ENCODE results near the gene MAP1LC3B2.

The MAP1LC3B2 gene

DNA sequence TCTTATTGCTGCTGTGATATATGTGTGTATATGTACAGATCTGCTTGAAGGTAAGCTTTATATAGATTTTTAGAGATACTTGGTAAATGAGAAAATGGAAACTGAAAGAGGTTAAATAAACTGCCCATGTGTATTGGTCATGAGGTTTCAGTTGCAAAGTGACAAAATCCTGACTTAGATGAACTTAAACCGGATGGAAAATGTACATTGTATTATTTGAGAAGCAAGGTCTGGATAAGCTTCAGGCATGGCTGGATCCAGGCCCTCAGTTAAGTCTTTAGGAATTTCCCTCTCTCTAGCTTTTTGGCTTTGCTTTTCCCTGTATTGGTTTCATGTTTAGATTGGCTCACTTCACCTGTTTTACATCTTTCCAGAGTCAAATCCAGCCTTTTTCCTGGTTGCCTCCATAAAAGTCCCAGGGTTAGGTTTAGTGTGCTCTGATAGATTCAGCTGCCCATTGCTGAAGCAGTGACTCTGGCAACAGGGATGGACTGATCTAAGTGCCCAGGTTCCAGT, 21.0 kb upstream of the MAP1LC3B2 start:
- DNase-seq = no peak

DNA sequence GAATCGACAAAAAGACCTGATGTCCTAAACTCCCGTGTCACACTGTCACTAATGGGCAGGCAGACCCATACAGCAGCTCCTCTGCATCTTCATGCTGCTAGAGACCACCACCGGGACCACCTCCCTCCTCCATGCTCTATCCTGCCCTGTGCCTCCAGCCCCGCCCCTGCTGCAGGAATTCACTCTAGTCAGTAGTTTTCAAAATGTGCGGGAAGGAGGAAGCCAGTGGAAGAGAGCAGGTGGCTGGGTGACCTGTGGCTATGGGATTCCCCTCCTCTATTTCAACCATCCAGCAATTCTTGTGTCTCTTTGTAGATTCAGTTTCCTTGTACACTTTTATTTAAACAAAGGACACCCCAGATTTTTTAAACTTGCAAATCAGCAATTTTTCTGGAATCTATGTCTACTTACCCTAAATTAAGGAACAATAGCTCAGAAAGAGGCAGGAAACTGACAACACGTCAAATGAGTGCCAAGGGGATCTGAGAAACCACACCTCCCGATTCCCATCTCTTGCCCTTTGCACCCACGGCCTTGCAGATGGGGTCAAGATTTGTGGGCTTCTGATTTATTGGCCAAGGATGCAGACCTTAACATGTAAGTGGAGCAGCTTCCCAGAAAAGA, 20.4 kb upstream of the MAP1LC3B2 start:
- DNase-seq = no peak

DNA sequence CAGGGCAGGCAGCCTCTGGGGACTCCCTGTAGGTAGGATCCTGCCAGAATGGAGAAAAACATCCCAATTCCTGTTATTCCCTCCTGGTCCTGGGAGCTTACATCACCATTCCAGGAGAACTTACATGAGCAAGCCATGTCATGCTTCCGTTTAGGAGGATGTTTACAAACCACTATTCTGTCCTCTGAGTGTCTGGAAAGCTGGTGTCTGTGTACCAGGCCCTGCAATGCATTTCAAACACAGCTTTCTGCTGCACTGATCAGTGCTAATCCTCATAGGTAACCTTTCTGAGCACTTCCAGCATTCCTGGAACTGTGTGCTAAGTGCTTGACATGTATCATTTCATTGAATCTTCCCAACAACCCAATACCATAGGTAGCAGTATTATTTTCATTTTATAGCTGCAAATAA, 19.8 kb upstream of the MAP1LC3B2 start:
- no peak for DNase-seq

DNA sequence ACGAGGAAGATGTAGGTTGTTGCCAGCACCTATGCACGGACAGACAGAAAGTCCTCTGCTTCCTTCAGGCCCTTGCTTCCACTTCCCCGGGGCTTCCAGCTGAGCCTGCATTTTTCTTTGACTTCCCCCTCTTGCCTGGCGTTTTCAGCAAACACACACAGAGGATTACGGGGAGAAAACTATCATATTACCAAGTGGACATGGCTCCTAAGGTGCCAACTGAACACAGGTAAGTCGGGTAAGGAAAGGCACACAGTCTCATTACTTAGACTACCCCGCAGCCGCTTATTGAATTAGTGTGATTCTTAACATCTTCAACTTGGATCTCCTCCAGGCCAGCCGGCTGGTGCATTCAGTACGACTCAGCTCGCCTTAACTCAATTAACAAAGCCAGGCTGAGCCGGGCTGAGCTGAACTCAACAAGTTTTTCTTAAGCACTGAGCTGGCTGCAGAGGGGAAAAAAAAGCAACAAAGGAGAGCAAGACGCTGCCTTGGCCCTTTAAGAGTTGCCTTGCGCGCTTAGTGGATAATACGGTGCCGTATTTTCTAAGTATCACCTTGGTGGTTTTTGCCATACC, 19.2 kb upstream of the MAP1LC3B2 start:
- no peak for DNase-seq

DNA sequence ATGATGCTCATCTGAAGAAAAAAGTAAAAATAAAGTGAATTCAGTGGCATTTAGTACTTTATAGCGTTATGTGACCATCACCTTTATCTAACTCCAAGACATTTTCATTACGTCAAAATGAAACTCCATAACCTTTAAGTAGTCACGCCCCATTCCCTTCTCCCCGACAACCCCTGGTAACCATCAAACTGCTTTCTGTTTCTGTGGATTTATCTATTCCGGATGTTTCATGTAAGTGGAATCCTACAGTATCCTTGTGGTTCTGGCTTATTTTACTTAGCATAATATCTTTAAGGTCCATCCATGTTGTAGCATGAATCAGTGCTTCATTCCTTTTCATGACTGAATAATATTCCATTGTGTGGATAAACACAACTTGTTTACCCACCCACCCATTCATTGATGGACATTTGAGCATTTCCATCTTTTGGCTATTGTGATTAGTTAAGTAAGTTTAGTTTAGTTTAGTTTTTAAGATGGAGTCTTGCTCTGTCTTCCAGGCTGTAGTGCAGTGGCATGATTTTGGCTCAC, 18.5 kb upstream of the MAP1LC3B2 start:
- DNase-seq = no peak

DNA sequence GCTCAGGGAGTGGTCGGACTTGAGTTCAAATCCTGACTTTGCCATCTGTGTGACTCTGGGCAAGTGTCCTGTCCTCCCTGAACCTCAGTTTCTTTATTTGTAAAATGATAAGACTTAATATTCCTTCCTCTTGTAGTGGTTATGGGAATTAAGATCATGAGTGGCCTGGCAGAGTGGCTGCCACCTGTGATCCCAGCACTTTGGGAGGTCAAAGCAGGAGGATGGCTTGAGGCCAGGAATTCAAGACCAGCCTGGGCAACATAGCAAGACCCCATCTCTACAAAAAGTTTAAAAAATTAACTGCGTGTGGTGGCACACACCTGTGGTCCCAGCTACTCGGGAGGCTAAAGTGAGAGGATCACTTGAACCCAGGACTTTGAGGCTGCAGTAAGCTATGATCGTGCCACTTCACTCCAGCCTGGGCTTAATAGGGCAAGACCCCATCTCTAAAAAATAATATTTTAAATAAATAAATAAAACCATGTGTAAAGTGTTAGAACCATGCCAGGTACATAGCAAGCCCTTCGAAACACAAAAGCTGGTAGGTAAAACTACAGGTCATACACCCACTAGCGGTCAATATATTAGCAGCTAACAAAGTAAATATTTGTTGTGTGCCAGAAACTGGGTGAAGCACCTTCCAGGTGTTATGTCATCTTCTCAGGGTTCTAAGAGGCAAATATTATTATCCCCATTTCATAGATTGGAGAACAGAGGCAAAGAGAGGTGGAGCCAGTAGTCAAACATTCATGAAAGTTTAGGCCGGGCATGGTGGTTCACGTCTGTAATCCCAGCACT, 17.4 kb upstream of the MAP1LC3B2 start:
- DNase-seq = no peak

DNA sequence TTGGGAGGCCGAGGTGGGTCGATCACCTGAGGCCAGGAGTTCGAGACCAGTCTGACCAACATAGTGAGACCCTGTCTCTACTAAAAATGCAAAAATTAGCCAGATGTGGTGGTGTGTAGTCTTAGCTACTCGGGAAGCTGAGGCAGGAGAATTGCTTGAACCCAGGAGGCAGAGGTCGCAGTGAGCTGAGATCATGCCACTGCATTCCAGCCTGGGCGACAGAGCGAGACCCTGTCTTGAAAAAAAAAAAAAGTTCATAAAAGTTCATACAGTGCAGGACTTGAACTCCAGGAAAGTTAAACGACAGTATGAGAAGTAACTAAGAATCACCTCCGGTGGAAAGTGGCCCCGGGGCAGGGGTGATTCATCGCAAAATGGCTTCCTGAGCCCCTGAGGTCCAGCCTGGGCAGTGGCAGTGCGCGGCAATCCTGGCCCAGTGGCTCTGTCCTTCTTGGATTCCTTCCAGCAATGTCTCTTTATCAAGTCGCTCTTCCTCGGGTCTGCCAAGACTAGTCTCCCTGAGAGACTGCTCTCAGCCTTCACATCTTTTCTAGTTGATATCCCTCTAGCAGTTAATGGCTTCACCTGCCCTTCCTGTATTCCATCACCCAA, 16.7 kb upstream of the MAP1LC3B2 start:
- DNase-seq = no peak

DNA sequence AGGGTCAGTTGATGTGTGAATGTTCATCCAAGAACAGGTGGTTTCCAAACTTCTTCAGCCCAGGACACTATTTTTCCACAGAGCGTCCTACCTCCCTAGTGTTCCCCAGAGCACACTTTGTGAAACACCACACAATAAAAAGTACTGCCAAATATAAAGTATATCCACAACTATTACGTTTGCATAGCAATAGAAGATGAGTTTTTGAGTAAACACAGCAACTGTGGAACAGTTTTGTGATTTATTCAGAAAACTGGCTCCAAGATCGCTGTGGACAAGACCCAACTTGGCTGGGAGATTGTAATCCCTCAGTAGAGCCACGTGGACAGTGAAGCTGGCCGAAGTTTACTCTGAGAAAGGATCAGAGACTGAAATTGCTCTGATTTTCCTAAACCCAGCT, 14.5 kb upstream of the MAP1LC3B2 start:
- no peak for DNase-seq

DNA sequence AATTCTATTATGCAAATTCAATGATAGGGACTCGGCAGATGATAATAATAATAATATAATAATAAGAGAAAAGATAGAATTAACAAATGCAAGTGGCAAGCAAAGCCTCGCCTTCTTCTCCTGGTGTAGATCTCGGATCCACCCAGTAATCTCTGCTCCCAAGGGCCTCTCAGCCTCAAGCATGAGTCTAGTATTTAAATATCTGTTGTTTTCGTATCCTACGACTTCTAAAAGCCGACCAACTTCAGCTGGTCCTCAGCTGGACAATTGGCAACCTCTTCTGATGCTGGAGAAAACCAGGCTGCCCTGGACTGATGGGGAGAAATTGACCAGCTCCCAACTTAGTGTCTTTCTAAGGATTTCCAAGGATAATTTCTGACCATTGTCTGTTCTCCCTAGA, 14.0 kb upstream of the MAP1LC3B2 start:
- no peak for DNase-seq

DNA sequence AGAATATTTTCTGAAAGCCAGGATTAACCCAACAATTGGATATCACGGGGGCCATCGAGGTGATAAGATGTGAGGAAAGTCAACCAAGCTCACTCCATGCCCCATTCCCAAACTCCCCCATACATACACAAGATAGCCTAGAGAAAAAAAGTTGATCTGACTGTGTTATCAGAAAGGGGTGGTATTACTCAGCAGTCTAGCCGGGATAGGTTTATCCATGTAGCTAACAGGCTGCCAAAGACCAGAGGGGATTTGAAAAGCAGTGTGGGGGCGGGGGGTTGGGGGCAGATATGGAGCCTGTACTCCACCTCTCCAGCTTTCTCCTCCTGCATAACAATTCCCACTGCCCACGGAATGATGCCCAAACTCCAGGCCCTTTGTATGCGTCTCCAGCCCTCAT, 13.2 kb upstream of the MAP1LC3B2 start:
- no peak for DNase-seq

DNA sequence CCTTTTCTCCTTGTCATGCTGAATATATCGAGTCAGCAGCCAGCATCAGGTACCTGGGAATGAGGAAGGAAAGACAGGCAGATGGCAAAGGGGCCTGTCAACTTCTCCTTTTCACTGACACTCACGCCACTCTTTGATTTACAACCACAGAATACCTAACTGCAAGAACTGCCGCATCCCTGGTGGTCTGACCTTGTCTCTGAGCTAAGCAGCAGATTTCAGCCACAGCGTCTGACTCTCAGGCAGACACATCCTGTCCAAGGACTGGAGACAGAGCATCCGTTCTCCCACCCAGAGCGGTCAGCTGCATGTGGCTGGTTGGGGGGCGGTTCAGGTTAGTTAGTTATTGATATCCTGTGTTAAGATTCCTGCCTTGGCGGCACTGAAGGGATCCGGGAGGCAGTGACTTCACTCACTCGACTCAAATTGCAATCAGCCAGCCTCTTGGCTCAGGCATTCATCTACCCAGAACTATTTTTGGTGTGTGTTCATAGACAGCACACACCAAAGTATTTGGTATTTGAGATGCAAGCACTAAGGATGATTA, 11.2 kb upstream of the MAP1LC3B2 start:
- no peak for DNase-seq

DNA sequence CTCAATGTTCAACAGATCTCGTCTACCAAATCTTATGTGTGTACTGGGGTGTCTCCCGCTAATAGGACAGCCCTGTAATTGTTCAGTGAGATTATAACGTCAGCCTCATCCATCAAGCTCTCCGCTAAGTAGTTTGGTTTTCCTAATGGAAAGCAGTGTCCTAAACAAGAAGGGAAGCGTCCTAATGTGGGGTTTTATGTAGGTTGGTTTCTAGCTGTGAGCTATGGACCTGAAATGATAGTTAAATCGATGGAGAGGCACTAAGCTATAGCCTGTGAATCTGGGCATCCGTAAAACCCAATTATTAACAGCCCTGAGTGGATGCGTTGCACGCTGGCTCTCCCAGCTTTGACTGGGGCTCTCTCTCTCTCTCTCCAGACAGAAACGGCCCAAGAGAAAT, 9.2 kb upstream of the MAP1LC3B2 start:
- DNase-seq = no peak

DNA sequence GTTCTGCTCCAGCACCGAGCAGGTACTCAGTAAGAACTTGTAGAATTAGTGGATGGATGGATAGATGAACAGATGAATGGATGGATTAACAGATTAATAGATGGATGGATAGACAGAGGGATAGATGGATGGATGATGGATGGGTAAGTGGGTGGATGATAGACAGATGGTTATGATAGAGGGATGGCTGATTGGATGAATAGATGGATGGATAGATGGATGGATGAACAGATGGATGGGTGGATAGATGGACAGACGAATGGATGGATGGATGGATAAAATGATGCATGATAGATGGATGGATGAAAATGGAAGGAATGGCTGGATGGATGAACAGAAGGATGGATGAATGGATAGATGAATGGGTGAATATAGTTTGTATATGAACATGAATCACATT, 8.0 kb upstream of the MAP1LC3B2 start:
- no peak for DNase-seq

DNA sequence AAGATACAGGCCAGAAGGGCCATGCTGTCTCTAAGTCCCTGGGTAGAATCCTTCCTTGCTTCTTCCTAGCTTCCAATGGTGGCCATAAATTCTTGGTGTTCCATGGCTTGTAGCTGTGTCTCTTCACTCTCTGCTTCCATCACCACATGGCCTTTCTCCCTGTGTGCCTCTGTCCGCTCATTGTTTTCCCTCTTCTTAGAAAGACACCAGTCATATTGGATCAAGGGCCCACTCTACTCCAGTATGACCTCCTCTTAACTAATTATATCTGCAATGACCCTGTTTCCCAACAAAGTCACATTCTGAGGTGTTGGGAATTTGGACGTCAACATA, 7.6 kb upstream of the MAP1LC3B2 start:
- DNase-seq = no peak

DNA sequence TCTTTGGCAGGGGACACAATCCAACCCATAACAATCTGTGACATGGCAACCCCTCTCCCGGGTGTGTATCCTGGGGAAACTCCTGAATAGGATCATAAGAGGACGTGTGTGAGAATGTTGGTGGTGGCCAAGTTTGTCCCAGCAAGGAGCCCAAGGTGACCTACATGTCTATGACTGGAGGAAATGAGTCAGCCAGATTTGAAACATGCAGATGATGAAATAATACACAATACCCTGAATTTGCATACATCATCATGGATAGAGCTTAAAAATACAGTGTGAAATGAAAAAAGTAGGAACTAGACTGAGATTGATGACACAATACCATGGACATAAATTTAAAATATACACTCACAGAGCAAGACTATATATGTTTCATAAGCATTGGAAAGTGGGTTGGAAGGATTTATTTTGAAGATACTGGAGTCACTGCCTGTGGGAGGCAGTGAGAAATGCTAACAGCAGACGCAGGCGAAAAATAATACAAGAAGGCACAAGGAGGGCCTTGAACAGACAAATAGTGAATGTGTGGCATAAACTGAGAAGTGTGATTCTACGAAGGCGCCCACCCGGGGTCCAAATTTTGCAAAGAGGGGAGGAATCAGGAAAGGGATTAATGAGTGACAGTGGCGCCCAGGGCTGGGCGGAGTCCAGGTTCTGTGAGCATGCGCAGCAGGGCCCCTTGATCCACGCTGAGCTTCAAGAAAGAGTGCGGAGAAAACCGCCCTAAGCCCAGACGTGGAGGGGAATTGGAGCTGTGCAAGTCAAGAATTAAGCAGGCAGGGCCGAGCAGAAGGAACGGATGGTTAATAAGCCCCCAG, 7.0 kb upstream of the MAP1LC3B2 start:
- no peak for DNase-seq

DNA sequence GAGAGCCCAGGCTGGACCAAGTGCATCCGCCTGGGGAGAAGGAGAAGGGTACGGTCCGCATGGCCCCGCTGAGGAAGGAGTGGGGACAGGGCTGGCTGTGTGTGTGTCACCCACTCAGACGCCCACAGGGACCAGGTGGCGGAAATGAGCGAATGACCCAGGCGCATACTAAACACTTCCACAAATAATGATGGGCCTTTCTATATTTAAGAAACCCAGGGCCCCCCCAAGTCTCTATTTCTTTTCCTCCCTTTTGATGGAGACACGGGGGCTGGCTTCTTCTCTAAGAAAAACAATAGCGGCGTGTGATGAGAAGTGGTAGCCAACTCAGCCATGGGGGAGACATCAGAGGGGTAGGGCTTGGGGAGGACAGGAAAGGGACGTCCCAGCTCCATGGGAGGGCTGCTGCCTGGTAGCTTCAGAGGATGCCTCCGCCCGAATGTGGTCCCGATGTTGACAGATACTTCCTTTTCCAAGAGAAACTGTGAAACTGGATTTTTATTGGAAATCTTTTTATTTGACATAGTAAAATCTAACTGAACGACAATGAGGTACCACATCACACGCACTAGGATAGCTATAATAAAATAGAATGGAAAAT, 6.3 kb upstream of the MAP1LC3B2 start:
- DNase-seq = no peak

DNA sequence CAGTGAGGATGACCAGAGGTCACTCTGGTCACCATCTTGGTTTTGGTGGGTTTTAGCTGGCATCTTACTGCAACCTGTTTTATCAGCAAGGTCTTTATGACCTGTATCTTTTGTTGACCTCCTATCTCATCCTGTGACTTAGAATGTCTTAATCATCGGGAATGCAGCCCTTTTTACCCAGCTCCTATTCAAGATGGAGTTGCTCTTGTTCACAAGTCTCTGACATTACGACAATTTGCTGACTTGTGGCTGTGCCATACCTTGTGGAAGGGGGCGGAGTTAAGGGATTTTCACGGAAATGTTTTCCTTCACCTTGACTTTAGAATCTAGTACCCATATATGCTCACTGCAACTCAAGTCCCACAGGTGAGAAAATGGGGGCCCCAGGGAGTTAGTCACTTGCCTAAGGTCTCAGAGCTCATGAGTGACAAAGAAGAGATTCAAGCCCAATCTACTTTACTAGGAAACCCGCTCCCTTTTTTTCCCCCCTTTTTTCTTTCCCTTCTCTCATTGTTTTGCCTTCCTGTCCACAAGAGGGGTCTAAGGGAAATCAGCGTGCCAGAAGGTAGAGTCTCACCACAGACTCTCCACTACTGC, 2.7 kb upstream of the MAP1LC3B2 start:
- DNase-seq = no peak

DNA sequence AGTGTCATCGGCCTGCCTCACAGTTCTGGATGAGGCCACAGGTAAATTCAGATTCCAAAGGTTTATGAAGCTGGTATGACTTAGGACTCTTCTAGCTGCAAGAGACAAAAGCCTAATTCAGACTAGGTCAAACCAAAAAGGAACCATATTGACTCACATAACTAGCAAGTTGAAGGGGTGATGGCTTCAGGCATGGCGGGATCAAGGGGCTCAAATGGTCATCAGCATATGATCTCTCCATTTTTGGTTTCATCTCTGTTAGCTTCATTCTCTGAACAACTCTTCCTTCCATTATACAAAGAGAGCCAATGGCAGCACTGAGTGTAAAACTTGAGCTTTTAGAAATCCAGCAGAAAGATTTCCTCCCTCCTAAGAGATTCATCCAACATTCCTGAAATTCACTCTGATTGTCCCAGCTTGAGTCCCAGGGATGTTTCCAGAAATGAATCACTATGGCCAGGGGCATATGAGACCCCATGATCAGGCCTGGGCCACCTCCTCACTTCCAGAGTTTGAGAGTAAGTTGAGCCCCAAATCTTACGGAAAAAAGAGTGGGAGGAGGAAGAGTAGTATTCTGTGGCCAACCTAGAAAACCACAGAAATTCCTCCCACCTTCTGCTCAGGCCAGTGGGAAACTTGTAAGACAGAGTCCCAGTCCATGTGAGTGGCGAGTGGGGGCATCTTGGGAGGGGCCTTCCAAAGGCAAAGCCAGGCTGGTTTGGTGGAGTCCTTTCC, 2.0 kb upstream of the MAP1LC3B2 start:
- DNase-seq = no peak

DNA sequence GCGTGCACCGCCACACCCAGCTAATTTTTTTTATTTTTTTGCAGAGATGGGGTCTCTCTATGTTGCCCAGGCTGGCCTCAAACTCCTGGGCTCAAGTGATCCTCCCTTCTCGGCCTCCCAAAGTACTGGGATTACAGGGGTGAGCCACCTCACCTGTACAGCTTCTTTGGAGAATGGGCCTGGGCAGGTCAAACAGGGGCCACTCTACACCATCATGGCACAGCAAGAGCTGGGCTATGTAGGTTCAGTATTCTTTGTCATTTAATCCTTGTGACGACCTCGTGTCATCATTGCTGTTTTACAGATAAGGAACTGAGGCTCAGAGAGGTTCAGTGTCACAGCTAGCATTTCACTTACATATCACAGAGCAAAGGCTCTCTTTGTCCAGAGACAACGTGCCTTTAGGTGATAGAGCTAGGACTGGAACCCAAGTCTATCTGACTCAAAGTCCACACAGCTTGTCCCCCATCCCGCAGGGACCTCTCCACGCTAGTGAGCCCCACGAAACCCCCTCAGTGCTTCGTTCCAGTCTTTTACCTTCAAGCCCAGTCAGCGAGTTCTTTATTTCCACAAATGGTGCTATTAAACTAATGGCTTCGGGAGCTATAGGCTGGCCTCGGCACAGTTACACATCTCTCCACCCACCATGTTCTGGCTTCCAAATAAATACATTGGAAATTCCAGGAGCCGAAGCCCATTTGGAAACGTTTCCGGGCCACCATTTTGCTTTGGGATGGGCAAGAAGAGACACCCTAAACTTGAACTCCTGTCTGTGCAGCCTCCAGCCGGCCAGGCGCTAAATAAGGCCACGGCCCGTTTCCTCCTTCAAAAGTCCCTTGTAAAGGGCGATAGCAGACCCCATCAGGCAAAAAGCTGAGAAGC, 660 bp upstream of the MAP1LC3B2 start:
- no peak for DNase-seq
